C4-2B (cell line): Measurements from ENCODE around the gene TRIM66.

Experiments used
- H3K27ac ChIP-seq: fragments of 450-650 bp; 2 replicates; pipeline ENCODE4 v1.5.1; 2017
- CTCF ChIP-seq: fragments of 450-650 bp; conservative IDR thresholded peaks from 2 replicates; pipeline ENCODE4 v1.5.1; 2017; ENCODE audit warnings: mild to moderate bottlenecking
- ZFX ChIP-seq: fragments of 450-650 bp; IDR thresholded peaks from 2 replicates; pipeline ENCODE4 v1.6.1; 2017

The TRIM66 gene

GRCh38 chr11:8728563-8728962 lies 46.1 kb upstream of the TRIM66 start:
- H3K27ac ChIP-seq, result no peak overlapping the region
- TF ChIP-seq ZFX (no peak), CTCF (no peak)

GRCh38 chr11:8726395-8726794 lies 43.9 kb upstream of the TRIM66 start:
- no peak overlapping the region for H3K27ac ChIP-seq
- no peak for TF ChIP-seq CTCF
- TF ChIP-seq ZFX, result no peak

GRCh38 chr11:8724682-8725081 lies 42.2 kb upstream of the TRIM66 start:
- TF ChIP-seq ZFX (no peak), CTCF (no peak)
- H3K27ac ChIP-seq, result peak overlapping the region; percentile 30

- TF ChIP-seq CTCF (no peak), ZFX (no peak)
- 0 out of 2 replicates have a peak overlapping the region, but pooled peaks have one; percentile 30 for H3K27ac ChIP-seq
These were observed 41.2 kb upstream of the TRIM66 start for GRCh38 chr11:8723711-8724110.

GRCh38 chr11:8722809-8723208 lies 40.3 kb upstream of the TRIM66 start:
- H3K27ac ChIP-seq, result no peak overlapping the region
- no peak for TF ChIP-seq CTCF
- TF ChIP-seq ZFX, result no peak

- peak overlapping the region; percentile 62 for H3K27ac ChIP-seq
- no peak for TF ChIP-seq ZFX
- TF ChIP-seq CTCF, result no peak
These were observed 39.4 kb upstream of the TRIM66 start for GRCh38 chr11:8721609-8722500.

GRCh38 chr11:8720868-8721608 lies 38.6 kb upstream of the TRIM66 start:
- H3K27ac ChIP-seq, result peak overlapping the region; percentile 62

More at GRCh38 chr11:8720868-8721608, 38.6 kb upstream of the TRIM66 start:
- TF ChIP-seq ZFX (no peak), CTCF (no peak)
